Transverse colon (tissue), 4 donors: ENCODE data around the gene CNTN5.

Experiments
- POLR2A ChIP-seq: fragments of 450-650 bp; IDR thresholded peaks from one replicate; pipeline ENCODE4 v1.6.1; 2016; ENCODE audit warnings: antibody characterized with exemption, mild to moderate bottlenecking, moderate library complexity
- POLR2AphosphoS5 ChIP-seq, 3 donors: sonication (generic); formaldehyde crosslinking; IDR thresholded peaks; one replicate each; pipeline ENCODE4 v1.6.1; 2016; ENCODE audit warnings: antibody characterized with exemption in 3 of 3
- TF ChIP-seq, protein P1 (sequence below), 5 experiments: fragments of 200-600 bp in 3 of 5; fragments of 450-650 bp in 2 of 5; sonication (generic) in 3 of 5; IDR thresholded peaks; 1 replicate in 2 of 5; 2 replicates in 3 of 5; pipeline ENCODE4 v1.5.1; 2016 to 2017; ENCODE audit warnings: antibody characterized with exemption in 5 of 5, inconsistent platforms in 3 of 5, mild to moderate bottlenecking in 2 of 5, moderate library complexity in 1 of 5

DNA sequence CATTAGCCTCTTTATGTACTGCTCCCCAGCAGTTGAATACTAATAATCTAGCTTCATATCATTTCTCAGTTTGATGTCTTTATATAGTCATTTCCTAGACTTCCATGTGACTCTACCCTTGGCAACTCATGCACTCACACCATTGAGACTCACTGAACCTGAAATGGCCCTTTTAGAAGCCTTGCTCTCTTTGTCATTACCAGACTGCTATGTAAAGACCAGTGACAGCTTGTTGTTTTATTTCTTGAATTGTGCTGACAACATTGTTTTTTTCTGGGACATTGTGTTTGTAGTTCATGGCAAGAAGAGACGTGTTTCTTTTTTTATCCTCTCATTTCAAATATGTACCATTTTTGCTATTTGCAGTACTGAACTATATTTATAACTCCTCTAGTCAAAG is 256.5 kb downstream of the CNTN5 start:
- TF ChIP-seq, protein P1, sequence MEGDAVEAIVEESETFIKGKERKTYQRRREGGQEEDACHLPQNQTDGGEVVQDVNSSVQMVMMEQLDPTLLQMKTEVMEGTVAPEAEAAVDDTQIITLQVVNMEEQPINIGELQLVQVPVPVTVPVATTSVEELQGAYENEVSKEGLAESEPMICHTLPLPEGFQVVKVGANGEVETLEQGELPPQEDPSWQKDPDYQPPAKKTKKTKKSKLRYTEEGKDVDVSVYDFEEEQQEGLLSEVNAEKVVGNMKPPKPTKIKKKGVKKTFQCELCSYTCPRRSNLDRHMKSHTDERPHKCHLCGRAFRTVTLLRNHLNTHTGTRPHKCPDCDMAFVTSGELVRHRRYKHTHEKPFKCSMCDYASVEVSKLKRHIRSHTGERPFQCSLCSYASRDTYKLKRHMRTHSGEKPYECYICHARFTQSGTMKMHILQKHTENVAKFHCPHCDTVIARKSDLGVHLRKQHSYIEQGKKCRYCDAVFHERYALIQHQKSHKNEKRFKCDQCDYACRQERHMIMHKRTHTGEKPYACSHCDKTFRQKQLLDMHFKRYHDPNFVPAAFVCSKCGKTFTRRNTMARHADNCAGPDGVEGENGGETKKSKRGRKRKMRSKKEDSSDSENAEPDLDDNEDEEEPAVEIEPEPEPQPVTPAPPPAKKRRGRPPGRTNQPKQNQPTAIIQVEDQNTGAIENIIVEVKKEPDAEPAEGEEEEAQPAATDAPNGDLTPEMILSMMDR (IDR thresholded peaks at IDR 0.05), result no peak
- no peak for TF ChIP-seq POLR2AphosphoS5 (IDR thresholded peaks at IDR 0.05)
- no peak for TF ChIP-seq POLR2A
